K562 (cell line): ENCODE results near the gene AAMP. TPM values are rescaled to one million over a fixed set of nuclear protein-coding genes. Genes with fewer than 3 reads are reported as not detected.

Experiments
- CEBPG ChIP-seq, 3 experiments: fragments of 200-800 bp in 1 of 3; sonication (Bioruptor generic) in 1 of 3; sonication (generic) in 1 of 3; formaldehyde crosslinking in 1 of 3; IDR thresholded peaks in 2 of 3; conservative IDR thresholded peaks in 1 of 3; 2 replicates each; pipeline versions ENCODE4 v1.6.1 to v1.8.0; 2016 to 2022; ENCODE audit warnings: missing compliant biosample characterization in 2 of 3, missing genetic modification characterization in 2 of 3, mild to moderate bottlenecking in 1 of 3, missing genetic modification reagents in 1 of 3
- DEAF1 ChIP-seq: fragments of 450-650 bp; formaldehyde crosslinking; IDR thresholded peaks from 2 replicates; pipeline ENCODE4 v1.4.0; 2020; ENCODE audit warnings: mild to moderate bottlenecking, moderate library complexity
- HCFC1 ChIP-seq: IDR thresholded peaks from 2 replicates; pipeline ENCODE4 v1.6.1; 2012; ENCODE audit warnings: low read depth, low read length, improper control_type of control experiment
- IRF1 ChIP-seq: sonication (generic); formaldehyde crosslinking; IDR thresholded peaks from 2 replicates; pipeline ENCODE4 v1.8.0; 2022; ENCODE audit warnings: missing genetic modification reagents, mild to moderate bottlenecking, borderline replicate concordance
- POLR2AphosphoS5 ChIP-seq: IDR thresholded peaks from 2 replicates; pipeline ENCODE4 v1.6.1; 2011; ENCODE audit warnings: mild to moderate bottlenecking, low read depth, low read length, moderate library complexity; ENCODE audit not compliant: control insufficient read depth, insufficient read depth
- RAD21 ChIP-seq, 2 experiments: fragments of 250-450 bp in 1 of 2; fragments of 450-650 bp in 1 of 2; sonication (Bioruptor Pico) in 1 of 2; formaldehyde crosslinking in 1 of 2; IDR thresholded peaks in 1 of 2; conservative IDR thresholded peaks in 1 of 2; 2 replicates each; pipeline versions ENCODE4 v1.4.0 to v1.8.0; 2020 to 2022; ENCODE audit warnings: mild to moderate bottlenecking in 2 of 2, moderate library complexity in 1 of 2
- RAD51 ChIP-seq: fragments of 450-650 bp; IDR thresholded peaks from 2 replicates; pipeline ENCODE4 v1.7.1; 2016; ENCODE audit warnings: low read depth, mild to moderate bottlenecking, borderline replicate concordance
- RBM17 ChIP-seq: fragments of 200-400 bp; formaldehyde crosslinking; IDR thresholded peaks from 2 replicates; pipeline ENCODE4 v1.6.1; 2017; ENCODE audit warnings: low read depth, mild to moderate bottlenecking, low read length, borderline replicate concordance
- SMC3 ChIP-seq: conservative IDR thresholded peaks from 2 replicates; pipeline ENCODE4 v1.6.1; 2011; ENCODE audit warnings: low read depth, low read length, improper control_type of control experiment; ENCODE audit not compliant: insufficient read depth
- TAF9B ChIP-seq: fragments of 450-650 bp; IDR thresholded peaks from 2 replicates; pipeline ENCODE4 v1.6.1; 2018; ENCODE audit warnings: mild to moderate bottlenecking; ENCODE audit not compliant: partially characterized antibody
- USF1 ChIP-seq: sonication (generic); formaldehyde crosslinking; IDR thresholded peaks from 2 replicates; pipeline ENCODE4 v1.9.0; 2022; ENCODE audit warnings: mild to moderate bottlenecking, missing genetic modification reagents
- ZBTB5 ChIP-seq: fragments of 450-650 bp; IDR thresholded peaks from 2 replicates; pipeline ENCODE4 v1.6.1; 2017; ENCODE audit warnings: antibody characterized with exemption
- ZNF232 ChIP-seq: sonication (generic); formaldehyde crosslinking; IDR thresholded peaks from 2 replicates; pipeline ENCODE4 v1.8.0; 2022; ENCODE audit warnings: mild to moderate bottlenecking, missing genetic modification reagents
- ZNF263 ChIP-seq: sonication (generic); formaldehyde crosslinking; IDR thresholded peaks from 2 replicates; pipeline ENCODE4 v1.8.0; 2022; ENCODE audit warnings: mild to moderate bottlenecking, missing genetic modification reagents, borderline replicate concordance
- polyA plus RNA-seq, 8 experiments: library from polyadenylated mRNA; depleted of rRNA in 4 of 8; stranded (reverse) in 5 of 8; unstranded in 3 of 8; fragments of >200 nt; fragmentation: Nextera tagmentation in 2 of 8; fragmentation: Illumina TruSeq in 1 of 8; extraction: Ambion mirVana in 2 of 8; extraction: Trizol in 1 of 8; gene quantifications; 2 replicates each; pipeline versions ENCODE4 v1.2.1 to v1.2.3, GENCODE V29; 2011 to 2014; ENCODE audit warnings: inconsistent platforms in 1 of 8, missing spikeins in 1 of 8
- total RNA-seq, 7 experiments: library from RNA; depleted of rRNA in 6 of 7; stranded (reverse); fragments of >200 nt in 6 of 7; fragmentation: Illumina TruSeq in 2 of 7; extraction: Trizol in 2 of 7; gene quantifications; 2 replicates each; pipeline versions ENCODE4 v1.2.1 to v1.2.3, GENCODE V29; 2011 to 2021; ENCODE audit warnings: low replicate concordance in 1 of 7

The AAMP gene
- total and polyA plus RNA-seq, 9 of the 15 experiments (the other 6 are each of a cell fraction or from before 2014, with no cell fraction given) = 5.7 to 197 (median 94.1) TPM

GRCh38 chr2:218272531-218273212 is 2.7 kb upstream of the AAMP start (continued):
- 0 out of 2 replicates have a peak, but pooled peaks have one; percentile 17 for TF ChIP-seq CEBPG (CRISPR knock-in tag; IDR thresholded peaks at IDR 0.05)
- no peak for TF ChIP-seq CEBPG (tag; conservative IDR thresholded peaks at IDR 0.05 in 1 of 2, IDR thresholded peaks at IDR 0.05 in 1 of 2)
- TF ChIP-seq USF1 = no peak
- TF ChIP-seq DEAF1 (CRISPR knock-in tag) = peak; percentile 47; the same call in 1 of the 2 replicates
- TF ChIP-seq POLR2AphosphoS5 = peak; percentile 41; the same call in 1 of the 2 replicates
- TF ChIP-seq ZNF263 (CRISPR knock-in tag) = peak; percentile 94
- peak; percentile 67 to 78 for TF ChIP-seq RAD21 (CRISPR knock-in tag; conservative IDR thresholded peaks at IDR 0.05 in 1 of 2, IDR thresholded peaks at IDR 0.05 in 1 of 2)
- no peak for TF ChIP-seq ZBTB5
- TF ChIP-seq SMC3 = peak; percentile 80
- TF ChIP-seq RAD51 = no peak
- peak; percentile 37; the same call in 1 of the 2 replicates for TF ChIP-seq HCFC1
- TF ChIP-seq RBM17 = no peak
- TF ChIP-seq TAF9B = no peak
- no peak for TF ChIP-seq IRF1 (CRISPR knock-in tag)
- TF ChIP-seq ZNF232 (CRISPR knock-in tag) = no peak
